Lung (tissue), 12 donors: ENCODE data around the gene MRPL17. TPM values are rescaled to one million over a fixed set of nuclear protein-coding genes. Genes with fewer than 3 reads are reported as not detected.

Experiments used
- ATAC-seq: fragments of 200-7000 bp; cut with Tn5 transposase; one replicate; pipeline ENCODE4 v1.9.1; 2020; ENCODE audit warnings: moderate number of reproducible peaks; ENCODE audit not compliant: insufficient read depth, low FRiP score
- DNase-seq, 3 donors: peaks; one replicate each; pipeline ENCODE4 v3.0.0-alpha.2; 2013 to 2017
- H3K27ac ChIP-seq, 2 donors: one replicate each; pipeline ENCODE4 v1.5.1; 2013; ENCODE audit warnings: mild to moderate bottlenecking in 2 of 2, moderate library complexity in 2 of 2, control low read depth in 1 of 2, inconsistent platforms in 1 of 2, low read depth in 1 of 2, low read length in 1 of 2
- H3K27me3 ChIP-seq, 3 donors: one replicate each; pipeline ENCODE4 v1.5.1; 2013; ENCODE audit warnings: low read length in 2 of 3; ENCODE audit not compliant: control insufficient read depth in 3 of 3, insufficient read depth in 3 of 3
- H3K36me3 ChIP-seq, 4 donors: one replicate each; pipeline ENCODE4 v1.5.1; 2013; ENCODE audit warnings: low read length in 4 of 4, mild to moderate bottlenecking in 1 of 4, moderate library complexity in 1 of 4; ENCODE audit not compliant: control insufficient read depth in 4 of 4, insufficient read depth in 4 of 4
- H3K4me1 ChIP-seq, 5 donors: one replicate each; pipeline ENCODE4 v1.5.1; 2013; ENCODE audit warnings: low read length in 5 of 5, mild to moderate bottlenecking in 2 of 5, moderate library complexity in 1 of 5; ENCODE audit not compliant: control insufficient read depth in 5 of 5, insufficient read depth in 5 of 5
- H3K4me3 ChIP-seq: one replicate; pipeline ENCODE4 v1.5.1; 2013; ENCODE audit warnings: mild to moderate bottlenecking, control low read depth, moderate library complexity
- H3K9ac ChIP-seq, 2 donors: one replicate each; pipeline ENCODE4 v1.5.1; 2013; ENCODE audit warnings: low read length in 2 of 2, control low read depth in 1 of 2; ENCODE audit not compliant: insufficient read depth in 1 of 2
- H3K9me3 ChIP-seq, 4 donors: one replicate each; pipeline ENCODE4 v1.5.1; 2013; ENCODE audit warnings: low read length in 3 of 4, mild to moderate bottlenecking in 1 of 4, moderate library complexity in 1 of 4; ENCODE audit not compliant: control insufficient read depth in 4 of 4, insufficient read depth in 3 of 4
- CTCF ChIP-seq: IDR thresholded peaks from 2 replicates; pipeline ENCODE4 v1.5.1; 2012; ENCODE audit warnings: mild to moderate bottlenecking; ENCODE audit errors: control extremely low read depth, extremely low read depth
- WGBS, 2 donors: extraction: QIAGEN DNeasy Blood & Tissue Kit; methylation state at CpG; one replicate each; pipeline ENCODE4 v1.1.7; 2013; 5-methylcytosine and 5-hydroxymethylcytosine counted together
- polyA plus RNA-seq, 2 donors: library from polyadenylated mRNA; stranded (reverse); fragments of 200-250 nt; gene quantifications; one replicate each; pipeline ENCODE4 v1.2.1, GENCODE V29; 2013
- total RNA-seq, 2 donors: library from RNA; depleted of rRNA in 1 of 2; stranded (reverse); fragments of >200 nt in 1 of 2; gene quantifications; one replicate each; pipeline ENCODE4 v1.2.1, GENCODE V29; 2014 to 2021
- donor health status: control.
- donor health status: control.
- donor health status: Bipolar disorder and iron deficiency.
- donor health status: healthy.
- donor health status: DM: yes; HTN: yes; CAD: no.

The MRPL17 gene
- total and polyA plus RNA-seq, 4 donors, result 28.2 to 81.4 (median 45.9) TPM

GRCh38 chr11:6682591-6682935 is 577 bp downstream of the MRPL17 start:
- Histone ChIP-seq H3K27ac (peak overlapping the region; percentile 17 to 89), H3K4me3 (peak overlapping the region; percentile 92), H3K4me1 (peaks cover 0 to 17% (median 7%) of the 10 kb centered on the region in 5 donors), H3K9me3 (no peaks in the 10 kb centered on the region), H3K27me3 (no peaks in the 10 kb centered on the region), H3K9ac (peak overlapping the region; percentile 75 to 86), H3K36me3 (peaks cover 0 to 13% (median 4%) of the 10 kb centered on the region in 4 donors)
- WGBS, 2 donors, result 1% methylated on average over 10 of the region's 10 CpGs
- no peak for DNase-seq
- TF ChIP-seq CTCF, result no peak
- ATAC-seq, result no peak

- Histone ChIP-seq H3K9me3 (no peaks in the 10 kb centered on the region), H3K4me1 (peaks cover 0 to 17% (median 7%) of the 10 kb centered on the region in 5 donors), H3K36me3 (peaks cover 0 to 13% (median 4%) of the 10 kb centered on the region in 4 donors), H3K27me3 (no peaks in the 10 kb centered on the region), H3K4me3 (peak overlapping the region; percentile 92), H3K27ac (peak overlapping the region in 1 of 2 donors; percentile 6), H3K9ac (peak overlapping the region; percentile 75 to 86)
- WGBS, 2 donors, result 15 to 19% methylated on average over 5 of the region's 5 CpGs
- no peak for TF ChIP-seq CTCF
- no peak for ATAC-seq
- peak in 1 of 3 donors; percentile 15 for DNase-seq
These were observed 1.2 kb downstream of the MRPL17 start for GRCh38 chr11:6681949-6682348.

- no peaks in the 10 kb centered on the region for H3K27me3 ChIP-seq
- no peak for DNase-seq
- H3K27ac ChIP-seq, result no peak overlapping the region
- WGBS, 2 donors, result 18 to 29% methylated on average over 1 of the region's 1 CpG
- no peak for ATAC-seq
- no peak overlapping the region for H3K4me3 ChIP-seq
- H3K4me1 ChIP-seq, result peaks cover 0 to 17% (median 7%) of the 10 kb centered on the region in 5 donors
- H3K9me3 ChIP-seq, result no peaks in the 10 kb centered on the region
- TF ChIP-seq CTCF, result no peak
- H3K36me3 ChIP-seq, result peaks cover 0 to 13% (median 4%) of the 10 kb centered on the region in 4 donors
- H3K9ac ChIP-seq, result no peak overlapping the region
These were observed 1.6 kb downstream of the MRPL17 start for GRCh38 chr11:6681505-6681904.

DNA sequence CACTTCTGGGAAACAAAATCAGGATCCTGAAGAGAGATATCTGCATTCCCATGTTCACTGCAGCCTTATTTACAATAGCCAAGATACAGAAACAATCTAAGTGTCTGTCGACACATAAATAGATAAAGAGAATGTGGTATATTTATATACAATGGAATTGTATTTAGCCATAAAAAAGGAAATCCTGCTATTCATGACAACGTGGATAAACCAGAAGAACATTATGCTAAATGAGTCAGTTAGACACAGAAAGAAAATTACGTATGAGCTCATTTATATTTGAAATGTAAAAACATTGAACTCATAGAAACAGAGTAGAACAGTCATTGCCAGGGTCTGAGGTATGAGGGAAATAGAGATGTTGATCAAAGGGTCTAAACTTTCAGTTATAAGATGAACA is 6.1 kb downstream of the MRPL17 start:
- DNase-seq (no peak), ATAC-seq (no peak)
- WGBS, 2 donors, result 68 to 75% methylated on average over 3 of the region's 3 CpGs
- Histone ChIP-seq H3K4me1 (peaks cover 0 to 8% (median 3%) of the 10 kb centered on the region in 5 donors), H3K9ac (no peak overlapping the region), H3K27ac (no peak overlapping the region), H3K4me3 (no peak overlapping the region), H3K27me3 (no peaks in the 10 kb centered on the region), H3K9me3 (no peaks in the 10 kb centered on the region), H3K36me3 (peaks cover 0 to 13% (median 4%) of the 10 kb centered on the region in 4 donors)
- TF ChIP-seq CTCF, result no peak
